Diencephalon (tissue), 1 donor: ENCODE measurements around the gene BEND4. TPM values are rescaled to one million over a fixed set of nuclear protein-coding genes. Genes with fewer than 3 reads are reported as not detected.

ENCODE experiments used
- total RNA-seq: library from RNA; depleted of rRNA; stranded (reverse); fragments of >200 nt; gene quantifications from one replicate; pipeline ENCODE4 v1.2.3, GENCODE V29; 2014

BEND4 gene
- 12.9 TPM for total RNA-seq

GRCh38 chr4:42152507-42153504 is at the start of gene BEND4:
Gene BEND4 (minus strand): TSS chr4:42152655. CDS start chr4:42152143, 512 bp downstream.

Other genes with a start within 250 kb of the BEND4 start
- 64.6 TPM for gene TMEM33, start 217.2 kb downstream of the BEND4 start, total RNA-seq
- 0.23 TPM for gene DCAF4L1, start 170.9 kb downstream of the BEND4 start, total RNA-seq
- 89.5 TPM for gene SLC30A9, start 162.1 kb downstream of the BEND4 start, total RNA-seq
- 2.1 TPM for gene SHISA3, start 244.8 kb upstream of the BEND4 start, total RNA-seq